ENCODE results near the gene KLHL17. TPM values are rescaled to one million over a fixed set of nuclear protein-coding genes. Genes with fewer than 3 reads are reported as not detected.

Gene KLHL17
- total RNA-seq, 2 experiments from 2014 or later, result 24.4 to 27.7 TPM

DNA sequence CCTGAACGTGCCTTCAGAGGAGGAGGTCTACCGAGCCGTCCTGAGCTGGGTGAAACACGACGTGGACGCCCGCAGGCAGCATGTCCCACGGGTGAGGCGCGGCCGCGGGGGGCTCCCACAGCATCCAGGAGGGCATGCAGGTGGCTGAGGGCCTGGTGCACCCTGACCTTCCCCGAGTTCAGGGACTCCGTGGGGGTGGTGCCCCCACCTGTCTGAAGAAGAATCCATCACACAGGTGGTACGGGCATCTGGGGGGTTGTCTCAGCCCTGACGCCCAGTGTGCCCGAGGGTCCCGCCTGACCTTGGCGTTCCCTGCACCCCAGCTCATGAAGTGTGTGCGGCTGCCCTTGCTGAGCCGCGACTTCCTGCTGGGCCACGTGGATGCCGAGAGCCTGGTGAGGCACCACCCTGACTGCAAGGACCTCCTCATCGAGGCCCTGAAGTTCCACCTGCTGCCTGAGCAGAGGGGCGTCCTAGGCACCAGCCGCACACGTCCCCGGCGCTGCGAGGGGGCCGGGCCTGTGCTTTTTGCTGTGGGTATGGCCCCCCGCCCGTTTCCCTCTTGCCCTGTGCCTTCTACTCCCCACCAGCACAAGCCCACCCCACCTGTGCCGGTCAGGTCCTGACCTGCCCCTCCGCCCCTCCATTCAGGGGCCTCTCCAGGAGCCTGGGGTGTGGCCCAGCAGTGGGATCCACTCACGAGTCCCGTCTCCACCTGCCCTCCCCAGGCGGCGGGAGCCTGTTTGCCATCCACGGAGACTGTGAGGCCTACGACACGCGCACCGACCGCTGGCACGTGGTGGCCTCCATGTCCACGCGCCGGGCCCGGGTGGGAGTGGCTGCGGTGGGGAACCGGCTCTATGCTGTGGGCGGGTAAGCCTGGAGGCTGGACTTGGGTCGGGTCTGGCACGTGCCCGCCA is 2.3 kb downstream of the KLHL17 start:
- no peak overlapping the region for H3K27ac Mint-ChIP-seq
- H3K36me3 Mint-ChIP-seq (ENCODE audit: low read depth), result peaks cover 4% of the 10 kb centered on the region
- no peaks in the 10 kb centered on the region for H3K9me3 Mint-ChIP-seq (ENCODE audit: insufficient read depth)
- H3K27me3 Mint-ChIP-seq (ENCODE audit: low read depth), result no peaks in the 10 kb centered on the region
- DNase-seq (no peak), ATAC-seq (no peak)
- H3K4me3 Mint-ChIP-seq, result peak overlapping the region; percentile 51
- ChIA-PET CTCF (no interaction called here), POLR2A (no interaction called here)
- H3K4me1 Mint-ChIP-seq (ENCODE audit: low read depth), result peaks cover 23% of the 10 kb centered on the region

GRCh38 chr1:963301-963651 is 2.9 kb downstream of the KLHL17 start:
- Mint-ChIP-seq H3K4me3 (no peak overlapping the region), H3K27me3 (ENCODE audit: low read depth) (peaks cover under 1% of the 10 kb centered on the region), H3K9me3 (ENCODE audit: insufficient read depth) (no peaks in the 10 kb centered on the region), H3K36me3 (ENCODE audit: low read depth) (peaks cover 3% of the 10 kb centered on the region), H3K4me1 (ENCODE audit: low read depth) (peaks cover 21% of the 10 kb centered on the region), H3K27ac (no peak overlapping the region)
- POLR2A ChIA-PET, result no interaction called here
- no peak for DNase-seq
- ATAC-seq, result no peak
- CTCF ChIA-PET, result no interaction called here

- no peak for DNase-seq
- ChIA-PET POLR2A (no interaction called here), CTCF (no interaction called here)
- ATAC-seq, result no peak
- Mint-ChIP-seq H3K36me3 (ENCODE audit: low read depth) (peaks cover 3% of the 10 kb centered on the region), H3K4me1 (ENCODE audit: low read depth) (peaks cover 18% of the 10 kb centered on the region), H3K27me3 (ENCODE audit: low read depth) (peaks cover 5% of the 10 kb centered on the region), H3K4me3 (no peak overlapping the region), H3K9me3 (ENCODE audit: insufficient read depth) (no peaks in the 10 kb centered on the region), H3K27ac (no peak overlapping the region)
Measured at GRCh38 chr1:963746-964525, 3.6 kb downstream of the KLHL17 start.

- DNase-seq (no peak), ATAC-seq (no peak)
- Mint-ChIP-seq H3K36me3 (ENCODE audit: low read depth) (peaks cover 3% of the 10 kb centered on the region), H3K27me3 (ENCODE audit: low read depth) (peaks cover 14% of the 10 kb centered on the region), H3K27ac (no peak overlapping the region), H3K4me1 (ENCODE audit: low read depth) (peaks cover 18% of the 10 kb centered on the region), H3K4me3 (no peak overlapping the region), H3K9me3 (ENCODE audit: insufficient read depth) (no peaks in the 10 kb centered on the region)
- ChIA-PET POLR2A (no interaction called here), CTCF (no interaction called here)
Measured at GRCh38 chr1:964691-965525, 4.5 kb downstream of the KLHL17 start.

GRCh38 chr1:965526-966134 is 5.2 kb downstream of the KLHL17 start:
- ChIA-PET POLR2A (no interaction called here), CTCF (no interaction called here)
- Mint-ChIP-seq H3K4me3 (peak overlapping the region; percentile 63), H3K27ac (peak overlapping the region; percentile 71), H3K36me3 (ENCODE audit: low read depth) (peaks cover 3% of the 10 kb centered on the region), H3K27me3 (ENCODE audit: low read depth) (peaks cover 14% of the 10 kb centered on the region), H3K9me3 (ENCODE audit: insufficient read depth) (no peaks in the 10 kb centered on the region), H3K4me1 (ENCODE audit: low read depth) (peaks cover 15% of the 10 kb centered on the region)
- ATAC-seq (no peak), DNase-seq (no peak)

- POLR2A ChIA-PET, result interaction anchor here (1.0 to 1.2 kb wide), 2 partner anchors 8 to 10 kb away, joined by 3 to 4 read pairs; partner anchors contain the start of gene NOC2L
- peaks cover 3% of the 10 kb centered on the region for H3K36me3 Mint-ChIP-seq (ENCODE audit: low read depth)
- peak within 1 kb of the TSS; percentile 90 for H3K27ac Mint-ChIP-seq
- CTCF ChIA-PET, result interaction anchor here (0.8 to 1.5 kb wide), 6 partner anchors 10 to 53 kb away, joined by 3 to 5 read pairs (median 4); no protein-coding TSS in a partner anchor
- peak; percentile 55 for ATAC-seq
- peak; percentile 53 for DNase-seq
- H3K27me3 Mint-ChIP-seq (ENCODE audit: low read depth), result peaks cover 14% of the 10 kb centered on the region
- peak within 1 kb of the TSS; percentile 81 for H3K4me3 Mint-ChIP-seq
- H3K4me1 Mint-ChIP-seq (ENCODE audit: low read depth), result peaks cover 15% of the 10 kb centered on the region
- H3K9me3 Mint-ChIP-seq (ENCODE audit: insufficient read depth), result no peaks in the 10 kb centered on the region
Measured at GRCh38 chr1:966135-966703, 5.8 kb downstream of the KLHL17 start, which contains the start of gene PLEKHN1. TSS of gene PLEKHN1 (plus strand) at chr1:966482. CDS start at chr1:966532, 50 bp downstream.

DNA sequence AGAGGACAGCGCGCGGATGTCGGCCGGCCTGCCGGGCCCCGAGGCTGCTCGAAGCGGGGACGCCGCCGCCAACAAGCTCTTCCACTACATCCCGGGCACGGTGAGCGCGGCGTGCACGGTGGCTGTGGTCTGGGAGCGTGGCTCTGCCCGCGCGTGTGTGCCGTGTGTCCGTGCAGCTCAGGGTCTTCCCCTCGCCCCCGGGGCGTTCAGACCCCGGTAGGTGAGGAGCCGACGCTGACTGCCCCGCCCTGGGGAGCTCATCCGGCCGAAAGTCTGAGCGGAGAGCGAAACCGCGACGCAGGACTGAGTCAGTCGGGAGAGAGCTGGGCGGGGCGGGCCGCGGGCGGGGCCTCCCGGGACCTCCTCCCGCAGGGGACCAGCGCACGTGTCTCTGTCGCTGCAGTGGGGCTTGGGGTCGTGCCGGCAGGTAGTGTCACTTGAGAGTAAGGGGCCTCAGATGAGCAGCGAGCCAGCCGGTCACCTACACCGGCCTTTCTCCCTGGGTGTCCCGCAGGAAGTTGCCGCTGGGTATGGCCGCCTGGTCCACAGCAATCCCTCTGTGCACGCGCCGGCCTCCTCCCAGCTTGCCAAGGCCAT is 6.4 kb downstream of the KLHL17 start:
- Mint-ChIP-seq H3K9me3 (ENCODE audit: insufficient read depth) (no peaks in the 10 kb centered on the region), H3K27me3 (ENCODE audit: low read depth) (peaks cover 14% of the 10 kb centered on the region), H3K36me3 (ENCODE audit: low read depth) (peaks cover 3% of the 10 kb centered on the region), H3K4me3 (peak overlapping the region; percentile 81), H3K4me1 (ENCODE audit: low read depth) (peaks cover 15% of the 10 kb centered on the region), H3K27ac (peak overlapping the region; percentile 90)
- ATAC-seq, result peak; percentile 89
- DNase-seq, result peak; percentile 89
- CTCF ChIA-PET, result interaction anchor here (0.8 to 1.5 kb wide), 6 partner anchors 9 to 52 kb away, joined by 3 to 5 read pairs (median 4); no protein-coding TSS in a partner anchor
- POLR2A ChIA-PET, result interaction anchor here (1.0 to 1.2 kb wide), 2 partner anchors 8 to 9 kb away, joined by 3 to 4 read pairs; partner anchors contain the start of gene NOC2L

GRCh38 chr1:967466-968343 is 7.3 kb downstream of the KLHL17 start:
- no peak overlapping the region for H3K27ac Mint-ChIP-seq
- ATAC-seq (no peak), DNase-seq (no peak)
- no peak overlapping the region for H3K4me3 Mint-ChIP-seq
- ChIA-PET POLR2A (interaction anchor here (0.6 to 1.2 kb wide), 2 partner anchors 9 to 337 kb away, joined by 3 read pairs; partner anchors contain the start of gene NOC2L), CTCF (interaction anchor here (0.7 to 1.5 kb wide), 3 partner anchors 8 to 17 kb away, joined by 3 to 5 read pairs (median 4); no protein-coding TSS in a partner anchor)
- peaks cover 3% of the 10 kb centered on the region for H3K36me3 Mint-ChIP-seq (ENCODE audit: low read depth)
- H3K27me3 Mint-ChIP-seq (ENCODE audit: low read depth), result peaks cover 14% of the 10 kb centered on the region
- no peaks in the 10 kb centered on the region for H3K9me3 Mint-ChIP-seq (ENCODE audit: insufficient read depth)
- H3K4me1 Mint-ChIP-seq (ENCODE audit: low read depth), result peaks cover 13% of the 10 kb centered on the region

DNA sequence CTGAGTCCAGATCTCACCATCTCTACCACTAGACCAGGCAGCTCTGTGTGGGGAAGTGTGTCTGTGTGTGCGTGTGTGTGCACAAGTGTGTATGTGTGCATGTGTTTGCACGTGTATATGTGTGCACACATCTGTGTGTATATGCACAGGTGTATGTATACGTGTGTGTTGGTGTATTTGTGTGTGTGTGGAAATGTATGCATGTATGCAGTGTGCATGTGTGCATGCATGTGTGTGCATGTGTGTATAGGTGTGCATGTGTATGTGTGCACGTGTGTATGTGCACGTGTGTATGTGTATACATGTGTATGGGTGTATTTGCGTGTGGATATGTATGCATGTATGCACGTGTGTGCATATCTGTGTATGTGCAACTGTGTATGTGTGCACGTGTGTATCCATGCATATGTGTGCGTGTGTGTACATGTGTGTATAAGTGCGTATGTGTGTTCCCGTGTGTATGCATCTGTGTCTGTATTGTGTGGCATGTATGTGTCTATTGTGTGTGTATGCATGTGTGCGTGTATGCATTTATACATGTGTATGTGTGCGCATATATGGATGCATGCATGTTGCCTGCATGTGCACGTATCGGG is 9.0 kb downstream of the KLHL17 start:
- ChIA-PET CTCF (interaction anchor here (1.7 kb wide), 1 partner anchor 33 kb away, joined by 4 read pairs; no protein-coding TSS in a partner anchor), POLR2A (no interaction called here)
- Mint-ChIP-seq H3K9me3 (ENCODE audit: insufficient read depth) (no peaks in the 10 kb centered on the region), H3K4me1 (ENCODE audit: low read depth) (peaks cover 13% of the 10 kb centered on the region), H3K27me3 (ENCODE audit: low read depth) (peaks cover 14% of the 10 kb centered on the region), H3K4me3 (no peak overlapping the region), H3K27ac (no peak overlapping the region), H3K36me3 (ENCODE audit: low read depth) (no peaks in the 10 kb centered on the region)
- no peak for ATAC-seq
- no peak for DNase-seq

All from activated CD8-positive, alpha-beta T cell treated with anti-CD3 and anti-CD28 coated beads, Interleukin-2, amount 10 ng/mL, durations not matched to agents 7 days and 5 days (primary cell).